ENCODE data around the gene TIMP3.

Gene TIMP3

DNA sequence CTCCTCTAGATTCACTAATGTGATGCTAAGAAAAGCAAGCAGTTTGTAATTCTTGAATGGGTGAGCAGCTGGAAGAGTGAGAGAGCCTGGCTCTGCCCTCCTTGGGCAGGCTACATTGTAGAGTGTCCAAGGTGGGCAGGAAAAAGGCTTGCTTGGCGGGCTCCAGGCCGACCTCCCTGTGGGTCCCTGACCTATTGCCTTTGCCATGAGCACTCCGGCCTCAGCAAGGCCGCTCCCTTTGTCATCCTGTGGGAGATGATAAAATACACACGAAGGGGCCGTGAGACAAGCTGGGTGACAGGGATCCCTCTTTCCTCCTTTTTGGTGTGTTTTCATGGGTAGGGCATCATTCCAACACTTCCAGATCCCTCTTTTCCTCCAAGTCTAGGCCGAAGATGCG, 41.8 kb downstream of the TIMP3 start:
- TF ChIP-seq, protein P1, sequence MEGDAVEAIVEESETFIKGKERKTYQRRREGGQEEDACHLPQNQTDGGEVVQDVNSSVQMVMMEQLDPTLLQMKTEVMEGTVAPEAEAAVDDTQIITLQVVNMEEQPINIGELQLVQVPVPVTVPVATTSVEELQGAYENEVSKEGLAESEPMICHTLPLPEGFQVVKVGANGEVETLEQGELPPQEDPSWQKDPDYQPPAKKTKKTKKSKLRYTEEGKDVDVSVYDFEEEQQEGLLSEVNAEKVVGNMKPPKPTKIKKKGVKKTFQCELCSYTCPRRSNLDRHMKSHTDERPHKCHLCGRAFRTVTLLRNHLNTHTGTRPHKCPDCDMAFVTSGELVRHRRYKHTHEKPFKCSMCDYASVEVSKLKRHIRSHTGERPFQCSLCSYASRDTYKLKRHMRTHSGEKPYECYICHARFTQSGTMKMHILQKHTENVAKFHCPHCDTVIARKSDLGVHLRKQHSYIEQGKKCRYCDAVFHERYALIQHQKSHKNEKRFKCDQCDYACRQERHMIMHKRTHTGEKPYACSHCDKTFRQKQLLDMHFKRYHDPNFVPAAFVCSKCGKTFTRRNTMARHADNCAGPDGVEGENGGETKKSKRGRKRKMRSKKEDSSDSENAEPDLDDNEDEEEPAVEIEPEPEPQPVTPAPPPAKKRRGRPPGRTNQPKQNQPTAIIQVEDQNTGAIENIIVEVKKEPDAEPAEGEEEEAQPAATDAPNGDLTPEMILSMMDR (IDR thresholded peaks at IDR 0.05; ENCODE audit: low read depth, low read length, missing control alignments), result no peak
- no peak overlapping the region for H3K4me3 ChIP-seq (ENCODE audit: low read depth, low read length)
- no peak for DNase-seq (ENCODE audit: low read depth)
- in situ Hi-C loops (cut with HindIII; ENCODE audit: low sequenced_read_pairs), result no loop called here

DNA sequence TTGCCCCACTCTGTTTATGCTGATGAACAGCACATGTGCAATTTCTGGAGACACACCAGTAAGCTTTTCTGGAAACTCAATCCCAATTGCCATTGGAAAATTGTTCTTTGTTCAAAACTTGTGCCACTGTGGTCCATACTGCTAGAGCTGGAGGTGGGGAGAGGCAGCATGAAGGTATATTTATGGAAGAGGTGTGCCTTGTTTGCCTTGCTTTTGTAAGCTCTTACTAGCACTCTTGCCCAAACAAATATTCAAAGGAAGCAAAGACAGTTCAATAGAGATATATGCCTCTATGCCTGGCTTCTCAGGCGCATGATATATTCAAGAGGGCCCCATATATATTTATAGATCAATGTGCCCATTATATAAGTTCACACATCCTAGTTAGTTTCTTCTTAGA, 42.7 kb downstream of the TIMP3 start:
- no peak for DNase-seq (ENCODE audit: low read depth)
- no peak overlapping the region for H3K4me3 ChIP-seq (ENCODE audit: low read depth, low read length)
- in situ Hi-C loops (cut with HindIII; ENCODE audit: low sequenced_read_pairs), result no loop called here
- TF ChIP-seq, protein P1 (IDR thresholded peaks at IDR 0.05; ENCODE audit: low read depth, low read length, missing control alignments), result no peak

DNA sequence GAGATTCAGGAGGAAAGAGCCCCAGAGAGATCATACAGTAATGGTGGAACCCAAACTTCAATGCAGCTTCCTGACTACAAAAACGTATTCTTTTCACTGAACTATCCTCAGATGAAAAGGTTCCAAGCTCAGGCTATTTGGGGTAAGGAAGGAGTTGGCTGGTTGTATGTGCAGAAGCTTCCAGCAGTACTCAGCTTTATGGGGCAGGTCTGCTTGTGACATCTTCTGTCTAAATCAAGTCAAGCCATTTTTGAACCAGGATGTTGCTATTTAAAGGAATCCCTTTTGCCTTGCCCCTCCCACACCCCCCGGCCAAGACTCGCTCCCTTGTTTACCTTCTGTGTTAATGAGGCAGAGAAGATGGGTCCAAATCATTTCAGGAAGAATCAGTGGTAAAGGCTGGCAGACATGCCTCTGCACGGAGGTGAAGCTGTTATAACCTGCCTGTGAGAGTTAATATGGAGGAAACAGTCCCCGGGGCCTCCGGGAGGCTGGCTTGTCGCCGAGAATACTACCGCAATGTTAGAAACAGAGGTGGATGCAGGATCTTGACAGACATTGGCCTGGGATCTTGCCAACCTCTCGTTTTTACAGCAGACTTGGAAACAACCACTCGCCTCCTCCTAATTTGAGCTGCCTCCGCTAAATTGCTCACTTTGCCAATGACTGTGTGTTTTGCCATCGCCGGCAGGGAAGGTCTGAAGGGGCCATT, 45.4 kb downstream of the TIMP3 start:
- TF ChIP-seq, protein P1 (IDR thresholded peaks at IDR 0.05; ENCODE audit: low read depth, low read length, missing control alignments), result no peak
- no peak overlapping the region for H3K4me3 ChIP-seq (ENCODE audit: low read depth, low read length)
- in situ Hi-C loops (cut with HindIII; ENCODE audit: low sequenced_read_pairs), result no loop called here
- DNase-seq (ENCODE audit: low read depth), result no peak

DNA sequence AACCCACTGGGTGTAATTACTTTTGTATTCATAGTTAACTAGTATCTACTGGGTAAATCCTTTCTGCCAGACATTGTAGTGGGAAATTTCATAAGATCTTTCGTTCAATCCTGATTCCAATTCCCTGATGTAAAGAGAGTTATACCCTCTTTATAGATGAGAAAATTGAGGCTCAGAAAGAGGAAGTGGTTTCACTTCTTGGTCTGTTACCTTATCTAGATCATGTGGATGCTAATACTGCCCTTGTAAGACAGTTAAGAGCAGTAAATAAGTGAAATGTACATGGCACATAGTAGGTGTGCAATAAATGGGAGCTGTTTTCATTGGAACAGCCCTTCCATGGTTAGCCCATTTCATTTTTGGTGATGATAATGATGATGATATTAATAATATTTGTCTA, 46.7 kb downstream of the TIMP3 start:
- TF ChIP-seq, protein P1 (IDR thresholded peaks at IDR 0.05; ENCODE audit: low read depth, low read length, missing control alignments), result no peak
- DNase-seq (ENCODE audit: low read depth), result no peak
- in situ Hi-C loops (cut with HindIII; ENCODE audit: low sequenced_read_pairs), result no loop called here
- no peak overlapping the region for H3K4me3 ChIP-seq (ENCODE audit: low read depth, low read length)

DNA sequence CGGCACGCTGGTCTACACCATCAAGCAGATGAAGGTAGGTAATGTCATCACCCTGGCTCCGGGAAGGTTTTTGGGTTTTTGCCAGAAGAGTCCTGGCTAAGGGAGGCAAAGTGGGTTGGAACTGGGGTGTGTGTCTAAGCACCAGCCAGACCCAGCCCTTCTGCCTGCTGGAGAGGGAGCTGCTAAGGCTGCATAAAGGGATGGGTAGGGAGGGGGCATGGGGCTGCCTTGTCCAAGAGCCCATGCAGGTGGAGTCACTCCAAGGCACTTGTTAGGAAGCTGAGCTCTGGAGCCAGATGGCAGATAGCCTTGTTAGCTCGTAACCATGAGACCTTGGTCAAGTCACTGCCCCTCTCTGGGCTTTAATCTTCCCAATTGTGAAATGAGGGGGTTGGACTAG, 48.0 kb downstream of the TIMP3 start:
- in situ Hi-C loops (cut with HindIII; ENCODE audit: low sequenced_read_pairs), result no loop called here
- no peak overlapping the region for H3K4me3 ChIP-seq (ENCODE audit: low read depth, low read length)
- DNase-seq (ENCODE audit: low read depth), result no peak
- TF ChIP-seq, protein P1 (IDR thresholded peaks at IDR 0.05; ENCODE audit: low read depth, low read length, missing control alignments), result no peak

DNA sequence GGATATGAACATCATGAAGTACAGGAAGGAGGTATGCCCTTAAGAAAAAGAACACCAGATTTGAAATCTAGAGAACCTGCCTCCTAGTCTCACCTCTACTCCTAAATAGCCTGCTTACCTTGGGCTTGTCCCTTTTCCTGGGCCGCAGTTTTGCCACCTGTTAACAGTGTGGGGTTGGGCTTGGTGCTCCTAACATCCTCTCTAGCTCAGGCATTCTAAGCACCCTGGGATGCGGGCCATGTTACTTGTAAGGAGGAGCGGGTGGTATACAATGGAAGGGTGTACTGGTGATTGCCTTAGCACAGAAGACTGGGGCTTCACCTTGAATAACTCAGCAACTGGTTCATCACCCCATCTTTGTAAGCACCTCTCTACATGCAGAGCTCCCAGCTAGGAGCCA, 48.7 kb downstream of the TIMP3 start:
- DNase-seq (ENCODE audit: low read depth), result no peak
- in situ Hi-C loops (cut with HindIII; ENCODE audit: low sequenced_read_pairs), result no loop called here
- TF ChIP-seq, protein P1 (IDR thresholded peaks at IDR 0.05; ENCODE audit: low read depth, low read length, missing control alignments), result no peak
- no peak overlapping the region for H3K4me3 ChIP-seq (ENCODE audit: low read depth, low read length)

Data from astrocyte of the cerebellum (primary cell).